HepG2 (cell line): Measurements from ENCODE around the gene GGTLC3. TPM values are rescaled to one million over a fixed set of nuclear protein-coding genes. Genes with fewer than 3 reads are reported as not detected.
"Not testable (repeated sequence)": the region's sequence is repeated elsewhere in the genome, so short reads cannot be mapped to it uniquely, and the experiment has no call there.

ENCODE experiments used
- ATAC-seq: fragments of 200-7000 bp; cut with Tn5 transposase; 3 replicates; pipeline ENCODE4 v1.9.1; 2020; ENCODE audit warnings: mild to moderate bottlenecking, moderate library complexity
- BruUV-seq: library from RNA; stranded (reverse); fragments of 400-500 nt; replicated peaks from 2 replicates; lab custom pipeline; 2021; lab: Mats Ljungman, UMichigan
- CTCF ChIA-PET: fragments of 300-600 bp; formaldehyde crosslinking; extraction: SDS; loops from one replicate; lab custom pipeline; 2021; ENCODE audit warnings: low total read pairs, inconsistent platforms, low intra/inter-chr PET ratio; lab: Yijun Ruan, JAX
- POLR2A ChIA-PET: fragments of 350-600 bp; sonication (Branson Sonifier 250); formaldehyde crosslinking; loops from one replicate; lab custom pipeline; 2020; ENCODE audit warnings: antibody characterized with exemption, inconsistent platforms; lab: Yijun Ruan, JAX
- DNase-seq: peaks from one replicate; pipeline ENCODE4 v3.0.0-alpha.2; 2015; ENCODE audit warnings: low spot score
- FAIRE-seq: peaks from 3 replicates; lab custom pipeline; 2011; peaks lifted over from hg19 to GRCh38; lab: Jason Lieb, UNC
- H2AFZ ChIP-seq: one replicate; pipeline ENCODE4 v1.6.1; 2011; ENCODE audit warnings: low read length, inconsistent platforms
- H3K27ac ChIP-seq: fragments of 300-600 bp; 3 replicates; pipeline ENCODE4 v1.8.0; 2011; ENCODE audit warnings: mixed run types, mild to moderate bottlenecking, mixed read lengths, low read length, inconsistent platforms; ENCODE audit not compliant: insufficient read depth; ENCODE audit errors: extremely low read length
- H3K27me3 ChIP-seq, 2 experiments: fragments of 200-600 bp in 1 of 2; 2 replicates in 1 of 2; 3 replicates in 1 of 2; pipeline versions ENCODE4 v1.6.0 to v1.8.0; 2011; ENCODE audit warnings: low read length in 2 of 2, mild to moderate bottlenecking in 2 of 2, moderate library complexity in 2 of 2, inconsistent platforms in 1 of 2; ENCODE audit not compliant: insufficient read depth in 2 of 2, control insufficient read depth in 1 of 2
- H3K36me3 ChIP-seq, 2 experiments: fragments of 200-600 bp in 1 of 2; replicated peaks in 1 of 2; 2 replicates in 1 of 2; 3 replicates in 1 of 2; pipeline versions ENCODE4 v1.5.1 to v1.8.0; 2011; ENCODE audit warnings: low read length in 2 of 2, inconsistent platforms in 1 of 2; ENCODE audit not compliant: insufficient read depth in 2 of 2, control insufficient read depth in 1 of 2
- H3K4me1 ChIP-seq: 2 replicates; pipeline ENCODE4 v1.5.1; 2012; ENCODE audit warnings: low read length, inconsistent platforms; ENCODE audit not compliant: insufficient read depth
- H3K4me2 ChIP-seq: 2 replicates; pipeline ENCODE4 v1.6.0; 2011; ENCODE audit warnings: low read depth, low read length, inconsistent platforms
- H3K4me3 ChIP-seq, 3 experiments: fragments of 200-600 bp in 1 of 3; sonication (generic), shearing (Covaris generic) in 1 of 3; replicated peaks in 1 of 3; 2 replicates each; pipeline ENCODE4 v1.5.1; 2011 to 2016; ENCODE audit warnings: low read length in 3 of 3, inconsistent platforms in 2 of 3, low read depth in 2 of 3, mild to moderate bottlenecking in 2 of 3, control low read depth in 1 of 3, mixed read lengths in 1 of 3; ENCODE audit not compliant: insufficient read depth in 1 of 3
- H3K79me2 ChIP-seq: one replicate; pipeline ENCODE4 v1.6.1; 2011; ENCODE audit warnings: low read length, inconsistent platforms; ENCODE audit not compliant: insufficient read depth
- H3K9ac ChIP-seq: 2 replicates; pipeline ENCODE4 v1.6.0; 2011; ENCODE audit warnings: mild to moderate bottlenecking, low read depth, low read length, inconsistent platforms; ENCODE audit not compliant: insufficient read depth
- H3K9me3 ChIP-seq: 2 replicates; pipeline ENCODE4 v1.5.1; 2012; ENCODE audit warnings: mild to moderate bottlenecking, low read length
- H4K20me1 ChIP-seq: 2 replicates; pipeline ENCODE4 v1.6.0; 2011; ENCODE audit warnings: inconsistent platforms, mild to moderate bottlenecking, low read length, moderate library complexity; ENCODE audit not compliant: insufficient read depth
- KDM2A ChIP-seq: sonication (generic); formaldehyde crosslinking; IDR thresholded peaks from 2 replicates; pipeline ENCODE4 v1.4.0; 2020; ENCODE audit warnings: low read depth, missing genetic modification reagents, borderline replicate concordance
- WGBS: methylation state at CpG from one replicate; pipeline ENCODE4 v1.1.6; 2017; ENCODE audit warnings: low lambda C conversion rate; 5-methylcytosine and 5-hydroxymethylcytosine counted together
- in situ Hi-C: cut with HindIII; loops from 2 replicates; pipeline ENCODE4 v1.10.0; 2017; ENCODE audit warnings: low pct_unique_long_range_greater_than_20kb; ENCODE audit not compliant: extremely low pct_ligation_motif_present
- intact Hi-C: fragments of 100-400 bp; cut with micrococcal nuclease; formaldehyde crosslinking; loops from one replicate; pipeline ENCODE4 v1.10.0; 2022; ENCODE audit not compliant: unreplicated experiment
- polyA plus RNA-seq, 8 experiments: library from polyadenylated mRNA; depleted of rRNA in 3 of 8; stranded (reverse) in 7 of 8; unstranded in 1 of 8; fragments of >200 nt; fragmentation: Illumina TruSeq in 4 of 8; extraction: Trizol in 4 of 8; gene quantifications; 2 replicates each; pipeline versions ENCODE4 v1.2.1 to v1.2.3, GENCODE V29; 2011 to 2016; ENCODE audit warnings: low read depth in 4 of 8, missing spikeins in 1 of 8, mixed read lengths in 1 of 8; ENCODE audit not compliant: insufficient read depth in 1 of 8
- total RNA-seq, 5 experiments: library from RNA; depleted of rRNA; stranded (reverse); fragments of >200 nt; fragmentation: Illumina TruSeq; extraction: Trizol; gene quantifications; 2 replicates each; pipeline ENCODE4 v1.2.3, GENCODE V29; 2016; ENCODE audit warnings: low read depth in 1 of 5

GGTLC3 gene
- total and polyA plus RNA-seq, 2 of the 13 experiments (the other 11 are each of a cell fraction or from before 2014, with no cell fraction given) = 0.12 TPM; not detected in 1

GRCh38 chr22:18533633-18534032 is 15.7 kb upstream of the GGTLC3 start:
- intact Hi-C loops, FAIRE-seq: not testable (repeated sequence)

GRCh38 chr22:18529416-18530145 is 11.6 kb upstream of the GGTLC3 start:
- CTCF ChIA-PET, H3K36me3 ChIP-seq, in situ Hi-C loops, H3K9ac ChIP-seq, H2AFZ ChIP-seq, H3K4me1 ChIP-seq, H3K4me2 ChIP-seq, H4K20me1 ChIP-seq, H3K79me2 ChIP-seq, BruUV-seq, DNase-seq, POLR2A ChIA-PET, intact Hi-C loops, H3K4me3 ChIP-seq, H3K9me3 ChIP-seq, H3K27ac ChIP-seq, FAIRE-seq, H3K27me3 ChIP-seq: not testable (repeated sequence)
- no CpG with 5 or more reads among the region's 57 CpGs for WGBS
- TF ChIP-seq KDM2A (CRISPR knock-in tag) = 0 out of 2 replicates have a peak, but pooled peaks have one; percentile 26
- ATAC-seq = peak; percentile 35

More at GRCh38 chr22:18533633-18534032, 15.7 kb upstream of the GGTLC3 start:
- H3K36me3 ChIP-seq, H3K4me3 ChIP-seq, CTCF ChIA-PET, H3K4me1 ChIP-seq, H2AFZ ChIP-seq, in situ Hi-C loops, H3K4me2 ChIP-seq, H3K9me3 ChIP-seq, POLR2A ChIA-PET, H3K79me2 ChIP-seq, BruUV-seq, H3K9ac ChIP-seq, H4K20me1 ChIP-seq, H3K27me3 ChIP-seq, DNase-seq, H3K27ac ChIP-seq: not testable (repeated sequence)
- WGBS = no CpG with 5 or more reads among the region's 11 CpGs
- peak; percentile 21 for ATAC-seq
